Calu3 (cell line): ENCODE measurements around the gene HOXA7. TPM values are rescaled to one million over a fixed set of nuclear protein-coding genes. Genes with fewer than 3 reads are reported as not detected.

Source experiments
- BruUV-seq: library from RNA; stranded (reverse); fragments of 400-500 nt; replicated peaks from 2 replicates; lab custom pipeline; 2021; lab: Mats Ljungman, UMichigan
- CTCF ChIA-PET: fragments of 300-600 bp; sonication (Branson Sonifier 250); formaldehyde crosslinking; loops from one replicate; lab custom pipeline; 2022; ENCODE audit warnings: antibody characterized with exemption; lab: Charles Lee
- DNase-seq: peaks from one replicate; pipeline ENCODE4 v3.0.0; 2022
- H3K27ac Mint-ChIP-seq: one replicate; pipeline ENCODE4 v1.8.0; 2022; ENCODE audit warnings: mixed read lengths; ENCODE audit not compliant: unreplicated experiment
- H3K27me3 Mint-ChIP-seq: one replicate; pipeline ENCODE4 v1.8.0; 2022; ENCODE audit warnings: mixed read lengths; ENCODE audit not compliant: unreplicated experiment
- H3K36me3 Mint-ChIP-seq: one replicate; pipeline ENCODE4 v1.8.0; 2022; ENCODE audit warnings: mild to moderate bottlenecking, moderate library complexity, mixed read lengths; ENCODE audit not compliant: insufficient read depth, unreplicated experiment
- H3K4me1 Mint-ChIP-seq: one replicate; pipeline ENCODE4 v1.8.0; 2022; ENCODE audit warnings: mild to moderate bottlenecking, low read depth, mixed read lengths; ENCODE audit not compliant: unreplicated experiment
- H3K4me3 Mint-ChIP-seq: one replicate; pipeline ENCODE4 v1.8.0; 2022; ENCODE audit warnings: mild to moderate bottlenecking, low read depth, moderate library complexity, mixed read lengths; ENCODE audit not compliant: unreplicated experiment
- H3K9me3 Mint-ChIP-seq: one replicate; pipeline ENCODE4 v1.8.0; 2022; ENCODE audit warnings: low read depth, mixed read lengths; ENCODE audit not compliant: unreplicated experiment
- CTCF ChIP-seq: fragments of 200-600 bp; IDR thresholded peaks from one replicate; pipeline ENCODE4 v1.8.0; 2022; ENCODE audit warnings: antibody characterized with exemption; ENCODE audit not compliant: unreplicated experiment
- intact Hi-C: fragments of 100-400 bp; cut with micrococcal nuclease; formaldehyde crosslinking; loops from one replicate; pipeline ENCODE4 v1.10.0; 2022; ENCODE audit not compliant: unreplicated experiment
- total RNA-seq: library from RNA; stranded (reverse); gene quantifications from 2 replicates; pipeline ENCODE4 v1.2.3, GENCODE V29; 2022

Gene HOXA7
- total RNA-seq, 1 experiment from 2014 or later = not detected

- H3K4me1 Mint-ChIP-seq = peaks cover 44% of the 10 kb centered on the region
- no TSS peak for BruUV-seq
- no peaks in the 10 kb centered on the region for H3K9me3 Mint-ChIP-seq
- no peak overlapping the region for H3K27ac Mint-ChIP-seq
- H3K27me3 Mint-ChIP-seq = no peaks in the 10 kb centered on the region
- no peak overlapping the region for H3K4me3 Mint-ChIP-seq
- CTCF ChIA-PET = interaction anchor here (0.8 kb wide), 1 partner anchor 11 kb away, joined by 5 read pairs; no protein-coding TSS in a partner anchor
- no peak for DNase-seq
- TF ChIP-seq CTCF = no peak
- intact Hi-C loops = no loop called here
- peaks cover 4% of the 10 kb centered on the region for H3K36me3 Mint-ChIP-seq
Observed at GRCh38 chr7:27131390-27131819, 25.1 kb downstream of the HOXA7 start.

- TF ChIP-seq CTCF = no peak
- CTCF ChIA-PET = interaction anchor here (0.8 kb wide), 1 partner anchor 10 kb away, joined by 5 read pairs; no protein-coding TSS in a partner anchor
- no TSS peak for BruUV-seq
- Mint-ChIP-seq H3K27ac (no peak within 1 kb of the TSS), H3K4me3 (no peak within 1 kb of the TSS), H3K9me3 (no peaks in the 10 kb centered on the region), H3K4me1 (peaks cover 38% of the 10 kb centered on the region), H3K36me3 (no peaks in the 10 kb centered on the region), H3K27me3 (no peaks in the 10 kb centered on the region)
- no peak for DNase-seq
- intact Hi-C loops = no loop called here
Observed at GRCh38 chr7:27130540-27131389, 25.7 kb downstream of the HOXA7 start, which contains the start of gene HOXA4. Gene HOXA4 (minus strand): TSS chr7:27130757. CDS start chr7:27130733, 24 bp downstream.

- Mint-ChIP-seq H3K9me3 (no peaks in the 10 kb centered on the region), H3K4me1 (peaks cover 34% of the 10 kb centered on the region), H3K4me3 (no peak overlapping the region), H3K27me3 (no peaks in the 10 kb centered on the region), H3K36me3 (no peaks in the 10 kb centered on the region), H3K27ac (no peak overlapping the region)
- DNase-seq = no peak
- intact Hi-C loops = no loop called here
- no peak for TF ChIP-seq CTCF
- BruUV-seq = no TSS peak
- CTCF ChIA-PET = no interaction called here
Observed at GRCh38 chr7:27129729-27130539, 26.5 kb downstream of the HOXA7 start.
